B cell (primary cell): ENCODE results near the gene MMP26. TPM values are rescaled to one million over a fixed set of nuclear protein-coding genes. Genes with fewer than 3 reads are reported as not detected.

Source experiments
- ATAC-seq: fragments of 200-7000 bp; cut with Tn5 transposase; one replicate; pipeline ENCODE4 v1.10.0; 2021; ENCODE audit warnings: low read depth, mild to moderate bottlenecking, moderate number of reproducible peaks, moderate library complexity
- CTCF ChIA-PET: fragments of 350-600 bp; sonication (Branson Sonifier 250); formaldehyde crosslinking; loops from one replicate; lab custom pipeline; 2021; ENCODE audit warnings: antibody characterized with exemption, inconsistent platforms; lab: Charles Lee
- POLR2A ChIA-PET: fragments of 350-600 bp; sonication (Branson Sonifier 250); formaldehyde crosslinking; loops from one replicate; lab custom pipeline; 2021; ENCODE audit warnings: antibody characterized with exemption; lab: Charles Lee
- DNase-seq: peaks from one replicate; pipeline ENCODE4 v3.0.0; 2013
- H2AFZ ChIP-seq: 2 replicates; pipeline ENCODE4 v1.6.1; 2012; ENCODE audit warnings: mild to moderate bottlenecking, low read depth, low read length; ENCODE audit not compliant: insufficient read depth, poor library complexity, severe bottlenecking
- H3K27ac ChIP-seq, 2 donors: 1 replicate in 1 of 2; 2 replicates in 1 of 2; pipeline ENCODE4 v1.5.1; 2012 to 2013; ENCODE audit warnings: low read length in 2 of 2, mild to moderate bottlenecking in 2 of 2, moderate library complexity in 1 of 2
- H3K27me3 ChIP-seq, 4 experiments: fragments of 200-600 bp in 1 of 4; sonication (generic) in 1 of 4; replicated peaks in 1 of 4; 1 replicate in 2 of 4; 2 replicates in 2 of 4; pipeline versions ENCODE4 v1.6.1 to v1.7.0; 2013 to 2016; ENCODE audit warnings: low read length in 3 of 4, mild to moderate bottlenecking in 2 of 4, mixed read lengths in 1 of 4, moderate library complexity in 1 of 4; ENCODE audit not compliant: insufficient read depth in 4 of 4, control insufficient read depth in 3 of 4; ENCODE audit errors: control extremely low read depth in 1 of 4
- H3K36me3 ChIP-seq, 2 experiments: replicated peaks in 1 of 2; 1 replicate in 1 of 2; 2 replicates in 1 of 2; pipeline versions ENCODE4 v1.6.1 to v1.7.1; 2013; ENCODE audit warnings: low read length in 1 of 2; ENCODE audit not compliant: insufficient read depth in 2 of 2, control insufficient read depth in 1 of 2; ENCODE audit errors: control extremely low read depth in 1 of 2, extremely low read depth in 1 of 2
- H3K4me1 ChIP-seq, 2 donors: fragments of 200-600 bp in 1 of 2; sonication (generic) in 1 of 2; 1 replicate in 1 of 2; 2 replicates in 1 of 2; pipeline versions ENCODE4 v1.5.1 to v1.6.1; 2013 to 2017; ENCODE audit warnings: low read length in 2 of 2; ENCODE audit not compliant: control insufficient read depth in 2 of 2, insufficient read depth in 2 of 2
- H3K4me2 ChIP-seq: replicated peaks from 2 replicates; pipeline ENCODE3; 2012; ENCODE audit warnings: mild to moderate bottlenecking, low read depth, low read length; ENCODE audit not compliant: poor library complexity, severe bottlenecking
- H3K4me3 ChIP-seq, 5 experiments: fragments of 200-600 bp in 1 of 5; sonication (generic) in 1 of 5; 1 replicate in 3 of 5; 2 replicates in 2 of 5; pipeline versions ENCODE4 v1.5.1 to v1.7.0; 2011 to 2016; ENCODE audit warnings: low read length in 4 of 5, mild to moderate bottlenecking in 4 of 5, low read depth in 2 of 5, control low read depth in 1 of 5, moderate library complexity in 1 of 5; ENCODE audit not compliant: insufficient read depth in 1 of 5; ENCODE audit errors: control extremely low read depth in 1 of 5, extremely low read depth in 1 of 5
- H3K79me2 ChIP-seq: fragments of 200-600 bp; sonication (generic); one replicate; pipeline ENCODE4 v1.6.0; 2016; ENCODE audit warnings: low read length; ENCODE audit not compliant: control insufficient read depth, insufficient read depth
- H3K9ac ChIP-seq: fragments of 200-600 bp; sonication (generic); 2 replicates; pipeline ENCODE4 v1.6.1; 2017; ENCODE audit warnings: mild to moderate bottlenecking, low read length, moderate library complexity
- H3K9me3 ChIP-seq, 3 donors: one replicate each; pipeline versions ENCODE4 v1.6.1 to v1.7.1; 2013; ENCODE audit warnings: low read length in 2 of 3; ENCODE audit not compliant: control insufficient read depth in 2 of 3, insufficient read depth in 1 of 3; ENCODE audit errors: control extremely low read depth in 1 of 3
- H4K20me1 ChIP-seq: 2 replicates; pipeline ENCODE4 v1.6.0; 2012; ENCODE audit warnings: mild to moderate bottlenecking, low read length; ENCODE audit not compliant: insufficient read depth, control insufficient read depth, poor library complexity, severe bottlenecking
- H3K27ac Mint-ChIP-seq: one replicate; pipeline ENCODE4 v1.8.0; 2021; ENCODE audit warnings: mixed read lengths
- H3K27me3 Mint-ChIP-seq: one replicate; pipeline ENCODE4 v1.8.0; 2021; ENCODE audit warnings: mixed read lengths
- H3K4me1 Mint-ChIP-seq: one replicate; pipeline ENCODE4 v1.8.0; 2021; ENCODE audit warnings: mixed read lengths
- H3K4me3 Mint-ChIP-seq: one replicate; pipeline ENCODE4 v1.8.0; 2021; ENCODE audit warnings: mixed read lengths
- H3K9me3 Mint-ChIP-seq: one replicate; pipeline ENCODE4 v1.8.0; 2022; ENCODE audit warnings: mixed read lengths; ENCODE audit not compliant: insufficient read depth
- CTCF ChIP-seq: fragments of 200-600 bp; IDR thresholded peaks from one replicate; pipeline ENCODE4 v1.8.0; 2022; ENCODE audit warnings: antibody characterized with exemption, mild to moderate bottlenecking
- EZH2 ChIP-seq: IDR thresholded peaks from 2 replicates; pipeline ENCODE4 v1.6.1; 2012; ENCODE audit warnings: borderline replicate concordance, low read depth, mild to moderate bottlenecking, moderate library complexity, low read length; ENCODE audit not compliant: insufficient read depth, poor library complexity, severe bottlenecking
- WGBS: methylation state at CpG from one replicate; pipeline ENCODE4 v1.1.5; 2013; ENCODE audit warnings: missing lambda C conversion rate; ENCODE audit not compliant: insufficient coverage; 5-methylcytosine and 5-hydroxymethylcytosine counted together
- intact Hi-C: fragments of 100-400 bp; cut with micrococcal nuclease; formaldehyde crosslinking; loops from one replicate; pipeline ENCODE4 v1.10.0; 2022
- polyA plus RNA-seq: library from polyadenylated mRNA; depleted of rRNA; stranded (reverse); fragments of >200 nt; gene quantifications from 2 replicates; pipeline ENCODE4 v1.2.3, GENCODE V29; 2012
- total RNA-seq, 2 donors: library from RNA; stranded (reverse); fragments of 120-200 nt in 1 of 2; gene quantifications; 1 replicate in 1 of 2; 2 replicates in 1 of 2; pipeline versions ENCODE4 v1.2.3 to v1.2.4, GENCODE V29; 2013 to 2022

The MMP26 gene
- total and polyA plus RNA-seq, 2 donors (not counting 1 experiment from before 2014, with no cell fraction given) = not detected

GRCh38 chr11:4684631-4685285, 19.8 kb upstream of the MMP26 start:
- 83% methylated on average over 2 of the region's 3 CpGs for WGBS
- no peak overlapping the region for H3K27ac ChIP-seq
- H3K27me3 ChIP-seq = peaks cover 0 to 3% (median 1%) of the 10 kb centered on the region in 4 experiments
- CTCF ChIA-PET = no interaction called here
- TF ChIP-seq CTCF (no peak), EZH2 (no peak)
- Mint-ChIP-seq H3K4me1 (no peaks in the 10 kb centered on the region), H3K27ac (no peak overlapping the region), H3K4me3 (no peak overlapping the region), H3K9me3 (no peaks in the 10 kb centered on the region), H3K27me3 (peaks cover 8% of the 10 kb centered on the region)
- no peak overlapping the region for H3K4me2 ChIP-seq
- no peaks in the 10 kb centered on the region for H3K36me3 ChIP-seq
- H3K9ac ChIP-seq = no peak overlapping the region
- ATAC-seq (no peak), DNase-seq (no peak)
- intact Hi-C loops = no loop called here
- no peaks in the 10 kb centered on the region for H3K4me1 ChIP-seq
- no peaks in the 10 kb centered on the region for H3K79me2 ChIP-seq
- POLR2A ChIA-PET = no interaction called here
- H3K4me3 ChIP-seq = no peak overlapping the region
- H2AFZ ChIP-seq = no peak overlapping the region
- H3K9me3 ChIP-seq = peaks cover 0 to 3% (median 0%) of the 10 kb centered on the region in 3 donors
- H4K20me1 ChIP-seq = no peaks in the 10 kb centered on the region

DNA sequence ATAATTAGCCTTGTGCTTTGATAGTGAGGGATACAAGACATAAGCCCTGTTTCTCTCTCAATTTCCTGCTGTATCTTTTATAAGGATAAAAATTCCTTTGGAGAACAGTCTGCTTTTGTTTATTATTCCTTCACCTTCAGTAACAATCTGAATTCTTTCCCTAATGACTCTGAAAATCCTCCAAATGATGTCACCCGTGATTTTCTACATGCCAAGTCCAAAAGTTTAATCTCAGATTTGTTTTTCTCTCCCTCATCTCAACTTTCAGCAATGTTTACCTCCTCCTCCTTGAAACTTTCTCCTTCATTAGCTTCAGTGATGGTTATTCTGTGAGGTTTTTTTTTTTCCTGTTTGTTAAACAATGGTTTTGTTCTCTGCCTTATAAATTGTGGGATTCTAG, 9.1 kb upstream of the MMP26 start:
- WGBS = no CpG with 5 or more reads among the region's 1 CpG
- H2AFZ ChIP-seq = no peak overlapping the region
- no peaks in the 10 kb centered on the region for H3K36me3 ChIP-seq
- H3K9ac ChIP-seq = no peak overlapping the region
- no peak overlapping the region for H3K4me3 Mint-ChIP-seq
- no peaks in the 10 kb centered on the region for H3K27me3 ChIP-seq
- no peak overlapping the region for H3K4me3 ChIP-seq
- H3K4me1 Mint-ChIP-seq = no peaks in the 10 kb centered on the region
- no peaks in the 10 kb centered on the region for H3K9me3 Mint-ChIP-seq
- H3K27ac ChIP-seq = no peak overlapping the region
- TF ChIP-seq CTCF (no peak), EZH2 (no peak)
- ATAC-seq (no peak), DNase-seq (no peak)
- no peaks in the 10 kb centered on the region for H3K79me2 ChIP-seq
- H3K4me2 ChIP-seq = no peak overlapping the region
- no peak overlapping the region for H3K27ac Mint-ChIP-seq
- H3K9me3 ChIP-seq = no peaks in the 10 kb centered on the region
- CTCF ChIA-PET = no interaction called here
- peaks cover 13% of the 10 kb centered on the region for H3K27me3 Mint-ChIP-seq
- intact Hi-C loops = no loop called here
- POLR2A ChIA-PET = no interaction called here
- no peaks in the 10 kb centered on the region for H4K20me1 ChIP-seq
- H3K4me1 ChIP-seq = no peaks in the 10 kb centered on the region
